ENCODE measurements around the gene COPS2. TPM values are rescaled to one million over a fixed set of nuclear protein-coding genes. Genes with fewer than 3 reads are reported as not detected.

Gene COPS2
- total and polyA plus RNA-seq, 9 of the 15 experiments (the other 6 are each of a cell fraction or from before 2014, with no cell fraction given): 66.4 to 154 (median 117) TPM

DNA sequence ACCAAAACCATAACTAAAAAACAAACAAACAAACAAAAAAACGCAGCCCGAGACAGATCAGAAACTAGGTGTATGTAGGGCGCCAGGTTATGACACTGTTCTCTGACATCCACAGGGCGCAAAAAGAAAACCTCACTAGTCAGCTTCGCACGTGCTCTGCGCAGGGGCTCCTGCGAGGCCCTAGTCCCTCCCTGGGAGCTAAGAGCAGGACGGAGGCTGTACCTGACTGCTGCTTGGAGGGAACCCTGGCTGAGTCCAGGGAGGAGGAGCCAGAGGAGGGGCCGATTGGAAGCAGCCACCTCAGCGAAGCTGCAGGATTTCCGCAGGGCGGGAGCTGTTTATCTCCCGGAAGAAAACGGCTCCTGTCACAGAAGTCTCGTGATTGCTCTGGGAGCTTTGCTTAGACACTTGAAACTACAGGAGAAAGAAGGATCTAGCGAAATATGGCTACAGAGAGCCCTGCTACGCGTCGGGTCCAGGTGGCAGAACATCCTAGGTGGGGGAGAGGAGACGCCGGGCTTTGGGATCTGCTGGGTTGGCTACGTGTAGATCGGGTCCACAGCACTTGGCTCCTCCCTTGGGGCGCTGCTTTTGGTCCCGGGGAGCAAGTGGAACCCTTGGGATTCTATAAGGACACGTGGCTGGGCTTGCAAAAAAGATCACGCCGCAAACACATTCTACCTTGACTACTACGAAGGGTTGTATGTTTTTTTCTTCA, 14.6 kb upstream of the COPS2 start, which contains the start of gene GALK2 (continued):
- TF ChIP-seq, protein P1, sequence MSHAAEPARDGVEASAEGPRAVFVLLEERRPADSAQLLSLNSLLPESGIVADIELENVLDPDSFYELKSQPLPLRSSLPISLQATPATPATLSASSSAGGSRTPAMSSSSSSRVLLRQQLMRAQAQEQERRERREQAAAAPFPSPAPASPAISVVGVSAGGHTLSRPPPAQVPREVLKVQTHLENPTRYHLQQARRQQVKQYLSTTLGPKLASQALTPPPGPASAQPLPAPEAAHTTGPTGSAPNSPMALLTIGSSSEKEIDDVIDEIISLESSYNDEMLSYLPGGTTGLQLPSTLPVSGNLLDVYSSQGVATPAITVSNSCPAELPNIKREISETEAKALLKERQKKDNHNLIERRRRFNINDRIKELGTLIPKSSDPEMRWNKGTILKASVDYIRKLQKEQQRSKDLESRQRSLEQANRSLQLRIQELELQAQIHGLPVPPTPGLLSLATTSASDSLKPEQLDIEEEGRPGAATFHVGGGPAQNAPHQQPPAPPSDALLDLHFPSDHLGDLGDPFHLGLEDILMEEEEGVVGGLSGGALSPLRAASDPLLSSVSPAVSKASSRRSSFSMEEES (CRISPR knock-in tag; IDR thresholded peaks at IDR 0.05): peak; percentile 69
- TF ChIP-seq TAF15 (IDR thresholded peaks at IDR 0.05; ENCODE audit: low read depth, low read length) (no peak), ZKSCAN1 (IDR thresholded peaks at IDR 0.05; ENCODE audit: low read depth, low read length) (no peak), CTBP1 (IDR thresholded peaks at IDR 0.05; ENCODE audit: borderline replicate concordance) (peak; percentile 56; the same call in 1 of the 2 replicates), SP1 (CRISPR knock-in tag; IDR thresholded peaks at IDR 0.05) (peak; percentile 79), HDAC6 (IDR thresholded peaks at IDR 0.05; ENCODE audit: low read depth, low read length) (no peak), PTTG1 (tag; IDR thresholded peaks at IDR 0.05; ENCODE audit: low read depth) (no peak), PTRF (tag; IDR thresholded peaks at IDR 0.05) (no peak), SMARCA4 (IDR thresholded peaks at IDR 0.05) (no peak), COPS2 (conservative IDR thresholded peaks at IDR 0.05) (no peak), HDAC1 (IDR thresholded peaks at IDR 0.05) (peak in 1 of 2 experiments; percentile 82; a peak in 2 of 4 replicates), FOS (IDR thresholded peaks at IDR 0.05; ENCODE audit: extremely low read depth, insufficient read length) (no peak)
- TF ChIP-seq, protein P2, sequence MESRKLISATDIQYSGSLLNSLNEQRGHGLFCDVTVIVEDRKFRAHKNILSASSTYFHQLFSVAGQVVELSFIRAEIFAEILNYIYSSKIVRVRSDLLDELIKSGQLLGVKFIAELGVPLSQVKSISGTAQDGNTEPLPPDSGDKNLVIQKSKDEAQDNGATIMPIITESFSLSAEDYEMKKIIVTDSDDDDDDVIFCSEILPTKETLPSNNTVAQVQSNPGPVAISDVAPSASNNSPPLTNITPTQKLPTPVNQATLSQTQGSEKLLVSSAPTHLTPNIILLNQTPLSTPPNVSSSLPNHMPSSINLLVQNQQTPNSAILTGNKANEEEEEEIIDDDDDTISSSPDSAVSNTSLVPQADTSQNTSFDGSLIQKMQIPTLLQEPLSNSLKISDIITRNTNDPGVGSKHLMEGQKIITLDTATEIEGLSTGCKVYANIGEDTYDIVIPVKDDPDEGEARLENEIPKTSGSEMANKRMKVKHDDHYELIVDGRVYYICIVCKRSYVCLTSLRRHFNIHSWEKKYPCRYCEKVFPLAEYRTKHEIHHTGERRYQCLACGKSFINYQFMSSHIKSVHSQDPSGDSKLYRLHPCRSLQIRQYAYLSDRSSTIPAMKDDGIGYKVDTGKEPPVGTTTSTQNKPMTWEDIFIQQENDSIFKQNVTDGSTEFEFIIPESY (CRISPR knock-in tag; IDR thresholded peaks at IDR 0.05): no peak
- TF ChIP-seq, protein P3, sequence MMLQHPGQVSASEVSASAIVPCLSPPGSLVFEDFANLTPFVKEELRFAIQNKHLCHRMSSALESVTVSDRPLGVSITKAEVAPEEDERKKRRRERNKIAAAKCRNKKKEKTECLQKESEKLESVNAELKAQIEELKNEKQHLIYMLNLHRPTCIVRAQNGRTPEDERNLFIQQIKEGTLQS (IDR thresholded peaks at IDR 0.05): no peak; the same call in 1 of the 2 replicates
- TF ChIP-seq, protein P3 (CRISPR knock-in tag; conservative IDR thresholded peaks at IDR 0.05): peak; percentile 64; the same call in 1 of the 2 replicates
- TF ChIP-seq, protein P4, sequence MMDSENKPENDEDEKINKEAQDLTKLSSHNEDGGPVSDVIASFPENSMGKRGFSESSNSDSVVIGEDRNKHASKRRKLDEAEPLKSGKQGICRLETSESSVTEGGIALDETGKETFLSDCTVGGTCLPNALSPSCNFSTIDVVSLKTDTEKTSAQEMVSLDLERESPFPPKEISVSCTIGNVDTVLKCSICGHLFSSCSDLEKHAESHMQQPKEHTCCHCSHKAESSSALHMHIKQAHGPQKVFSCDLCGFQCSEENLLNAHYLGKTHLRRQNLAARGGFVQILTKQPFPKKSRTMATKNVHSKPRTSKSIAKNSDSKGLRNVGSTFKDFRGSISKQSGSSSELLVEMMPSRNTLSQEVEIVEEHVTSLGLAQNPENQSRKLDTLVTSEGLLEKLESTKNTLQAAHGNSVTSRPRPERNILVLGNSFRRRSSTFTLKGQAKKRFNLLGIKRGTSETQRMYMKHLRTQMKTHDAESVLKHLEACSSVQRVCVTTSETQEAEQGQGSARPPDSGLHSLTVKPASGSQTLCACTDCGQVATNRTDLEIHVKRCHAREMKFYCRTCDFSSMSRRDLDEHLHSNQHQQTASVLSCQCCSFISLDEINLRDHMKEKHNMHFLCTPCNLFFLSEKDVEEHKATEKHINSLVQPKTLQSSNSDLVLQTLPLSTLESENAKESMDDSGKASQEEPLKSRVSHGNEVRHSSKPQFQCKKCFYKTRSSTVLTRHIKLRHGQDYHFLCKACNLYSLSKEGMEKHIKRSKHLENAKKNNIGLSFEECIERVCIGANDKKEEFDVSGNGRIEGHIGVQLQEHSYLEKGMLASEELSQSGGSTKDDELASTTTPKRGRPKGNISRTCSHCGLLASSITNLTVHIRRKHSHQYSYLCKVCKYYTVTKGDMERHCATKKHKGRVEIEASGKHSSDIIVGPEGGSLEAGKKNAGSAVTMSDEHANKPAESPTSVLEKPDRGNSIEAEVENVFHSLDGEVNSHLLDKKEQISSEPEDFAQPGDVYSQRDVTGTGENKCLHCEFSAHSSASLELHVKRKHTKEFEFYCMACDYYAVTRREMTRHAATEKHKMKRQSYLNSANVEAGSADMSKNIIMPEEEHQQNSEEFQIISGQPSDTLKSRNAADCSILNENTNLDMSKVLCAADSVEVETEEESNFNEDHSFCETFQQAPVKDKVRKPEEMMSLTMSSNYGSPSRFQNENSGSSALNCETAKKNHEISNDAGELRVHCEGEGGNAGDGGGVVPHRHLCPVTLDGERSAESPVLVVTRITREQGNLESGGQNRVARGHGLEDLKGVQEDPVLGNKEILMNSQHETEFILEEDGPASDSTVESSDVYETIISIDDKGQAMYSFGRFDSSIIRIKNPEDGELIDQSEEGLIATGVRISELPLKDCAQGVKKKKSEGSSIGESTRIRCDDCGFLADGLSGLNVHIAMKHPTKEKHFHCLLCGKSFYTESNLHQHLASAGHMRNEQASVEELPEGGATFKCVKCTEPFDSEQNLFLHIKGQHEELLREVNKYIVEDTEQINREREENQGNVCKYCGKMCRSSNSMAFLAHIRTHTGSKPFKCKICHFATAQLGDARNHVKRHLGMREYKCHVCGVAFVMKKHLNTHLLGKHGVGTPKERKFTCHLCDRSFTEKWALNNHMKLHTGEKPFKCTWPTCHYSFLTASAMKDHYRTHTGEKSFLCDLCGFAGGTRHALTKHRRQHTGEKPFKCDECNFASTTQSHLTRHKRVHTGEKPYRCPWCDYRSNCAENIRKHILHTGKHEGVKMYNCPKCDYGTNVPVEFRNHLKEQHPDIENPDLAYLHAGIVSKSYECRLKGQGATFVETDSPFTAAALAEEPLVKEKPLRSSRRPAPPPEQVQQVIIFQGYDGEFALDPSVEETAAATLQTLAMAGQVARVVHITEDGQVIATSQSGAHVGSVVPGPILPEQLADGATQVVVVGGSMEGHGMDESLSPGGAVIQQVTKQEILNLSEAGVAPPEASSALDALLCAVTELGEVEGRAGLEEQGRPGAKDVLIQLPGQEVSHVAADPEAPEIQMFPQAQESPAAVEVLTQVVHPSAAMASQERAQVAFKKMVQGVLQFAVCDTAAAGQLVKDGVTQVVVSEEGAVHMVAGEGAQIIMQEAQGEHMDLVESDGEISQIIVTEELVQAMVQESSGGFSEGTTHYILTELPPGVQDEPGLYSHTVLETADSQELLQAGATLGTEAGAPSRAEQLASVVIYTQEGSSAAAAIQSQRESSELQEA (IDR thresholded peaks at IDR 0.05; ENCODE audit: low read depth): no peak
